Measurements from ENCODE around the gene HNRNPAB.
"Not testable (repeated sequence)": the region's sequence is repeated elsewhere in the genome, so short reads cannot be mapped to it uniquely, and the experiment has no call there.

HNRNPAB gene

DNA sequence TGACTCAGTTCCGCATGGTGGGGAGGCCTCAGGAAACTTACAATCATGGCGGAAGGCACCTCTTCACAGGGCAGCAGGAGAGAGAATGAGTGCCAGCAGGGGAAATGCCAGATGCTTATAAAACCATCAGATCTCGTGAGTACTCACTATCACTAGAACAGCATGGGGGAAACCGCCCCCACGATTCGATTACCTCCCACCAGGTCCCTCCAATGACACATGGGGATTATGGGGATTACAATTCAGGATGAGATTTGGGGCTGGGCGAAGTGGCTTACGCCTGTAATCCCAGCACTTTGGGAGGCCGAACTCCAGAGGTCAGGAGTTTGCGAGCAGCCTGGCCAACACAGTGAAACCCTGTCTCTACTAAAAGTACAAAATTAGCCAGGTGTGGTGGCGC, 6.2 kb upstream of the HNRNPAB start:
- DNase-seq = not testable (repeated sequence)

DNA sequence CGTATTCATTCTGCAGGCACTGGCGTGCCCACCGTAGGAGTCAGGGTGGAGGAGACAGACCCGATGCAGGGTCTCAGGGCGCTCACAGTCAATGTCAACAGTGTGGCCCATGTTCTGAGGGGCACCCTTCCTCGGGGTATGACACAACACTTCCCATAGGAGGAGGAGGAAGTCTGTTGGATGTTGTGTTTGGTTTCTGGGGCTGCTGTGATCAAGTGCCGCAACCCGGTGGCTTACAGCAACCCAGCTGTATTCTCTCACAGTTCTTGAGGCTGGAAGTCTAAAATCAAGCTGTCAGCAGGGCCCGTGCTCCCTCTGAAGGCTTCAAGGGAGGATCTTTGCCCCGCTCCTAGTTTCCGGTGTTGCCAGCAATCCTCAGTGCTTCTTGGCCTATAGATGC, 5.6 kb upstream of the HNRNPAB start:
- no peak for DNase-seq

DNA sequence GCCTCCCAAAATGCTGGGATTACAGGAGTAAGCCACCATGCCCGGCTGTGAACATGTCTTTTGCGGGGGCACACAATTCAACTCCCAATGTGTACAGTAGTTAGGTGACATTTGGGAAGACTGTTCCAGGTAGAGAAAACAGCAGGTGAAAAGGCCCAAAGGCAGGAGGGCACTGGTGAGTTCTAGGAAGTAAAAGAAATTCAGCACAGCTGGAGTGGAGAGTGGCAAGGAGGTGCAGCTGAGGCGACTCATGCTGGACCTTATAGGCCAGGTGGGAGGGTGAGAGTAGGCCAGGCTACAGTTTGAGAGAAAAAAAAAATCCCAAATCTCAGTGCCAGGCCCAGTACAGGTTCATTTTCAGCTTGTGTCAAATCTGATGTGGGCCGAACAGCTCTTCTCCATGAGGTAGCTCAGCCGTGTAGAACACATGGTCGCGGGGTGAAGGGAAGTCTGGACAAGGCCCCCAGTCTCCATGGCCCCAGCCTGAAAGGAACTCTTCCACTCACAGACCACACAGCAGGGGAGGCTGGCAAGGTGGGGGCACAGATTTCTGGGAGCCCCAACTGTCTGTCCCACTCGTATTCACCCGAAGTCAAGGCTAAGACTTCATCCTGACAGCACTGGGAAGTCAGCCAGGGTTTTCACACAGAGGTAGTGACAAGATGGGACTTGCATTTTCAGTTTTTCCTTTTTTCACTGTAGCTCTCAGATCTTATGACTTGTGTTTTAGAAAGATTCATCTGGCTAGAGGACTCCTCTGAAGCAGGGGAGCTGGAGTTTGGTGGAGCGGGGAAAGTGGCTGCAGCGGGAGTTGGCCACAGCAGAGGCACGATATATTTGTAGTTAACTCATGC, 4.5 kb upstream of the HNRNPAB start:
- DNase-seq = no peak

- DNase-seq = no peak
These were observed 3.0 kb upstream of the HNRNPAB start for GRCh38 chr5:178201221-178201926.

DNA sequence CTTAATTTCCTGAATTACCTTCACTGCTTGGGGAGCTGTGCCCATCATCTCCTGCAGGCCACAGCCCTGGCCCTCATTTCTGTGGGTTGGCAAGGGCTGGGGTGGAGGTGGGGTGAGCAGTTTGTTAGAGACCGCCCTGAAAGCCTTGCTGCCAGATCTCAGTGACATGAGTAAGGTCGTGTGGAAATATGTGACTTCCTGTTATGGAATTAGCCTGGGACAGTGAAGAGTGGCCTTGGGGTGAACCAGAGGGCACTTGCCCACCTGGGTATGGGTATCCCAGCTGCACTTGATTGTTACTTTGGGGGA, 2.5 kb upstream of the HNRNPAB start:
- DNase-seq = no peak

- DNase-seq = no peak
These were observed 1.8 kb upstream of the HNRNPAB start for GRCh38 chr5:178202541-178202940.

DNA sequence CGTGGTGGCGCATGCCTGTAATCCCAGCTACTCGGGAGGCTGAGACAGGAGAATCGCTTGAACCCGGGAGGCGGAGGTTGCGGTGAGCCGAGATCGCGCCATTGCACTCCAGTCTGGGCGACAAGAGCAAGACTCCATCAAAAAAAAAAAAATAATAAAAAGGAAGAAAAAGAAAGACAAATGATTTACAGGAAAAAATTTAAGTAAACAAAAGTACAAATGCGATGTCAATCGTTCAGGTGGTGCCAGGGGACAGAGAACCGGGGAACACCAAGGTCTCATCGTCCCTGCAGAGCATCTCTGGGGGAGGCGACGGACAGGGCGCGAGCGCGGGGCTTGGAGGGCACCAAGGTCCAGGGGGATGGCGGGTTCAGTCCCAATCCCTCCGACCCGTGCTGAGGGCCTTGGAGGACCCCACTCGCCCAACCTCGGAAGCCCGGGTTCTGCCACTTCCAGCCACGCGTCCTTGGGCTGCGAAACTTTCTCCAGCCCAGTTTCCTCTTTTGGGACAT, 607 bp upstream of the HNRNPAB start:
- no peak for DNase-seq

GRCh38 chr5:178204935-178205748, 809 bp downstream of the HNRNPAB start:
- peak; percentile 71 for DNase-seq

DNA sequence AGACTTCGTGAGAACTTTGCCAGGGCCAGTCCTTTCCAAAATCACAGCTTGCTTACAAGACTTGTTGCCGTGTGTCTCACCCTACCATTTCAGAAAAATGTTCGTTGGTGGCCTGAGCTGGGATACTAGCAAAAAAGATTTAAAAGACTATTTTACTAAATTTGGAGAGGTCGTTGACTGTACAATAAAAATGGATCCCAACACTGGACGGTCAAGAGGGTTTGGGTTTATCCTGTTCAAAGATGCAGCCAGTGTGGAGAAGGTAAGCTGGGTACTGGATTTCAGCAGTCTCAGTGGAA, 1.4 kb downstream of the HNRNPAB start:
- no peak for DNase-seq

DNA sequence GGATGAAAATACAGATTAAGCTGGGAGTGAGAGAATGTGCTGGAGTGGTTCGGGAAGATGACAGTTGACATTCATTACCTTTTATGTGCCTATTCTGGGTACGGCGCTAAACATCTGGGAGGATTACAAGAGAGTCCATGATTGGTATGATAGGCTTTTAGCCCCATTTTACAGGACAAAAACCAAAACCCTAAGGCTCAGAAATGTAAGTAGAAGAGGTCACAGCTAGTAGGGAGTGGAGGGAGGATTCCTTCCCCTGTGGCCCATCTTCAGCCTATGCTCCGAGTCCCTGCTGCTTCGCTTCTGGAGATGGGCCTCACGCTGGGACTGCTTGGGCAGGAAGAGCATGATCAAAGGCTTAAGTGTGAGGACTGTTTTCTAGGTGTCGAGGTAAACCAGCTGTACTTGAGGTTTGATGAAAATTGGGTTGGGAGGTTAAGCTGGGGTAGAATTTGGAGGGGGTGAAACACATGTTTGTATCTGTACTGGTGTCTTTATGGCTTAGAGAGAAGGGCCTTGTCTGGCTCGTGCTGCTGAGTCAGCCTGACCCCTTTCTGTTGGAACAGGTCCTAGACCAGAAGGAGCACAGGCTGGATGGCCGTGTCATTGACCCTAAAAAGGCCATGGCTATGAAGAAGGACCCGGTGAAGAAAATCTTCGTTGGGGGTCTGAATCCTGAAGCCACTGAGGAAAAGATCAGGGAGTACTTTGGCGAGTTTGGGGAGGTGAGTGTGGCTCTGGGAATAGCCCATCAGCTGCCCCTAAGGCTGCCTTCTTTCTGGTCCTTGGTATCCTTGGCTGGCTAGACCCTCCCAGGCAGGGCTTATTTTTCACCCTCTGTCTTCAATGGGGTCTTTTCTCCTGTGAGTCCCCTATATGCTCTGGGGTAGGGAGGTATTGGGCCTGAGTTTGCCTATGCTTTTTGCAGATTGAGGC, 2.1 kb downstream of the HNRNPAB start:
- DNase-seq = no peak

- no peak for DNase-seq
These were observed 3.0 kb downstream of the HNRNPAB start for GRCh38 chr5:178207183-178207916.

DNA sequence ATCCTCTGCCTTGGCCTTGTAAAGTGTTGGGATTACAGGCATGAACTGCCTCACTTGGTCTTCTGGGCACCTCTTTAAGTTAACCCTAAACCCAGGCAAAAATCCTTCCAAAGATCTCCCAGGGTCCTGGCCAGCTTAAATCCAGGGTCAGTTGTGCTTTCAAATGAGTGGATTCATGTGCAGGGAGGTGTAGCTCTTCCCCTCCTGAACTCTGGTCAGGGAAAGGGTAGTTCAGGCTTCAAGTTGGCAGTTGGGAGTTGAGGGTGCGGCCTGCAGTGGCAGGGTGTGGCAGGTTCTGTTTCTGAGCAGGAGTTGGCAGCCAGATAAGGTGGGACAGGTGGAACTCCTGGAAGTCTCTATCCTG, 3.6 kb downstream of the HNRNPAB start:
- DNase-seq = no peak

DNA sequence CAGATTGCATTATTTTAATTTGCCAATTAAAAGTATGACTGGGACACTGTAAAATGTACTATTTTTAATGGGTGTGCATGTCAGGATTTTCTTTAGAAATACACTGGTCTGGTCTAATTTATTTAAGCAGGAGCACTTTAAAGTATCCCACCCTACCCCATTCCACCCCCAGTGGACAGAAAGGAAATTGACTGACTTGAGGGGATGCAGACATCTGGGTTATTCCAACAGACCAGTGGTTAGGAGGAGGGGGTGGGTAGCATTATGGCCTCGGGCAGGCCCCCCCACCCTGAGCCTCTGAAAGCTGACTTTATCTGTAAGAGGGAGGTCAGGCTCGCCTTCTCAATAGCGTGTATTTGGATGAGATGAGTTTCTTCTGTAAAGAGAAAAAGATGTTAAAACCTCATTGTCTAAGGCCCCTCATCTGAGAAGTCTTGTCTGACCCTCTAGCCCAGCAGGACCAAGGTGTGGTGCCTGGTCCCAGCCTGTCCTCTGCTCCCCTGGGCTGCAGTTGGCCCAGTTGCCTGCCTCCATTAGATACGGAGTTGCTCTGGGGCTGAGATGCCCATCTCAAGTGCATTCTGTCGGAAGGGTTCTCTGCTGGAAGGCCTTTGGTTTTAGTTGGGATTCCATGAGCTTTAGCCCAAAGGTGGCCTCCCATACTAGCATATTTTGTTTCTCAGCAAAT, 4.4 kb downstream of the HNRNPAB start:
- DNase-seq = no peak

- no peak for DNase-seq
These were observed 5.2 kb downstream of the HNRNPAB start for GRCh38 chr5:178209334-178210072.

- DNase-seq = no peak
These were observed 5.8 kb downstream of the HNRNPAB start for GRCh38 chr5:178210073-178210535.

GRCh38 chr5:178210686-178211085, 6.4 kb downstream of the HNRNPAB start:
- no peak for DNase-seq

- DNase-seq = no peak
These were observed 7.0 kb downstream of the HNRNPAB start for GRCh38 chr5:178211095-178212048.

GRCh38 chr5:178212241-178213002, 8.1 kb downstream of the HNRNPAB start:
- no peak for DNase-seq

Data from CD4-positive, alpha-beta T cell treated with Interleukin-21 for 1 hour (primary cell).